ENCODE measurements around the gene PTGFR.

- TF ChIP-seq, protein P1, sequence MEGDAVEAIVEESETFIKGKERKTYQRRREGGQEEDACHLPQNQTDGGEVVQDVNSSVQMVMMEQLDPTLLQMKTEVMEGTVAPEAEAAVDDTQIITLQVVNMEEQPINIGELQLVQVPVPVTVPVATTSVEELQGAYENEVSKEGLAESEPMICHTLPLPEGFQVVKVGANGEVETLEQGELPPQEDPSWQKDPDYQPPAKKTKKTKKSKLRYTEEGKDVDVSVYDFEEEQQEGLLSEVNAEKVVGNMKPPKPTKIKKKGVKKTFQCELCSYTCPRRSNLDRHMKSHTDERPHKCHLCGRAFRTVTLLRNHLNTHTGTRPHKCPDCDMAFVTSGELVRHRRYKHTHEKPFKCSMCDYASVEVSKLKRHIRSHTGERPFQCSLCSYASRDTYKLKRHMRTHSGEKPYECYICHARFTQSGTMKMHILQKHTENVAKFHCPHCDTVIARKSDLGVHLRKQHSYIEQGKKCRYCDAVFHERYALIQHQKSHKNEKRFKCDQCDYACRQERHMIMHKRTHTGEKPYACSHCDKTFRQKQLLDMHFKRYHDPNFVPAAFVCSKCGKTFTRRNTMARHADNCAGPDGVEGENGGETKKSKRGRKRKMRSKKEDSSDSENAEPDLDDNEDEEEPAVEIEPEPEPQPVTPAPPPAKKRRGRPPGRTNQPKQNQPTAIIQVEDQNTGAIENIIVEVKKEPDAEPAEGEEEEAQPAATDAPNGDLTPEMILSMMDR (IDR thresholded peaks at IDR 0.05) = no peak
- no peak for TF ChIP-seq POLR2A (IDR thresholded peaks at IDR 0.05)
- TF ChIP-seq POLR2AphosphoS5 (IDR thresholded peaks at IDR 0.05) = no peak
Observed at GRCh38 chr1:78540048-78540447, 49.3 kb downstream of the PTGFR start.
